ENCODE data around the gene TCF7L2. TPM values are rescaled to one million over a fixed set of nuclear protein-coding genes. Genes with fewer than 3 reads are reported as not detected.
"Not testable (repeated sequence)": the region's sequence is repeated elsewhere in the genome, so short reads cannot be mapped to it uniquely, and the experiment has no call there.

Gene TCF7L2
- total and polyA plus RNA-seq, 9 of the 15 experiments (the other 6 are each of a cell fraction or from before 2014, with no cell fraction given), result 0.32 to 2.8 (median 0.92) TPM

DNA sequence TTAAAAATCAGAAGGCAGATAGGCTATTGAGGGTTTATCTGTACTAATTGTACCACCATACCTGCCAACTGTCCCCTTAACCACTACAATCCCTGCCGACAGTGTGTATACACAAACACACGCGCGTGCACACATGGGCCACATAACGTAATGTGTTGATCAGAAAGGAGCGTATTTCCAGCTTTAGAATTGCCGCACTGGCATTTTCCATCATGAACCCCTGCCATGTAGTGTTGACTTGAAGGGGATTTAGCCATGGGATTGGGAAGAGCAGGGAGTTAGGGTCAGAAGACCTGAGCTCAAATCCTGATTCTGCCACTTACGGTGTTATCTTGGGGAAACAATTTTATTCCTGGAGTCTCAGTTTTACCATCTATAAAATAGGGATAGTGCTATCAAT lies 158.9 kb downstream of the TCF7L2 start:
- Histone ChIP-seq H4K20me1 (replicated peaks; ENCODE audit: control insufficient read depth, insufficient read depth, low read length) (no peaks in the 10 kb centered on the region), H3K9ac (ENCODE audit: insufficient read depth in 1 of 2, low read depth in 2 of 2, low read length in 2 of 2) (no peak overlapping the region), H3K9me3 (replicated peaks; ENCODE audit: control insufficient read depth, insufficient read depth, low read depth, low read length) (no peaks in the 10 kb centered on the region), H3K27me3 (ENCODE audit: control insufficient read depth in 2 of 2, insufficient read depth in 2 of 2, low read length in 2 of 2) (peaks cover 0 to 7% of the 10 kb centered on the region in 2 experiments; a peak in 2 of 5 replicates), H3K27ac (ENCODE audit: extremely low read depth, low read depth, low read length) (no peak overlapping the region), H3K4me2 (ENCODE audit: insufficient read depth, low read length) (no peak overlapping the region), H2AFZ (ENCODE audit: low read depth, low read length) (no peak overlapping the region), H3K9me1 (ENCODE audit: control insufficient read depth, insufficient read depth, low read length) (no peaks in the 10 kb centered on the region), H3K36me3 (ENCODE audit: control insufficient read depth, insufficient read depth, low read length) (no peaks in the 10 kb centered on the region), H3K79me2 (ENCODE audit: control insufficient read depth, insufficient read depth, low read length) (no peaks in the 10 kb centered on the region), H3K4me3 (no peak overlapping the region), H3K4me1 (replicated peaks in 1 of 2; ENCODE audit: control insufficient read depth in 2 of 2, insufficient read depth in 2 of 2, low read length in 2 of 2) (no peaks in the 10 kb centered on the region; a peak in 1 of 5 replicates)
- peak; percentile 24 for TF ChIP-seq RBM25 (IDR thresholded peaks at IDR 0.05; ENCODE audit: low read depth, low read length, severe bottlenecking)
- TF ChIP-seq ZNF239 (CRISPR knock-in tag; IDR thresholded peaks at IDR 0.05), result no peak
- no peak for TF ChIP-seq KAT8 (IDR thresholded peaks at IDR 0.05; ENCODE audit: low read depth)
- no peak for TF ChIP-seq ZNF785 (CRISPR knock-in tag; IDR thresholded peaks at IDR 0.05)
- TF ChIP-seq POU5F1 (IDR thresholded peaks at IDR 0.05; ENCODE audit: borderline replicate concordance, low read depth, low read length, partially characterized antibody), result no peak
- FAIRE-seq (no peak), ATAC-seq (no peak), DNase-seq (ENCODE audit: extremely low read depth in 1 of 4, low spot score in 3 of 4) (no peak)
- WGBS (ENCODE audit: insufficient coverage, low coverage, missing lambda C conversion rate), result 71% methylated on average over 8 of the region's 8 CpGs
- intact Hi-C loops (cut with micrococcal nuclease), result no loop called here
- CTCF ChIA-PET (ENCODE audit: low intra/inter-chr PET ratio), result no interaction called here
- in situ Hi-C loops (cut with MboI), result no loop called here
- no TSS peak for BruUV-seq (replicated peaks)
- POLR2A ChIA-PET, result no interaction called here

DNA sequence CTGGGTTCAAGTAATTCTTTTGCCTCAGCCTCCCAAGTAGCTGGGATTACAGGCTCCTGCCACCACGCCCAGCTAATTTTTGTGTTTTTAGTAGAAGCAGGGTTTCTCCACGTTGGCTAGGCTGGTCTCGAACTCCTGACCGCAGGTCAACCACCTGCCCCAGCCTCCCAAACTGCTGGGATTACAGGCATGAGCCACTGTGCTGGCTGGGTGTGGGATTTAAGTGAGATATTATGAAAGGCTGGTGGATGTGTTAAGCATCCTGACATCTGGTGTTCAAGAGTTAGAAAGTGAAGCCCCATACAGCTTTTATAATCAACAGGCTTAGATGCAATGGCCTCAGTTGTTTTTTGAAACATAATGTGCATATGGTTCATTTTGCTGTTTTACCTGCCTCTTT lies 159.4 kb downstream of the TCF7L2 start:
- FAIRE-seq; H3K4me3 ChIP-seq; H3K79me2 ChIP-seq (ENCODE audit: control insufficient read depth, insufficient read depth, low read length); intact Hi-C loops (cut with micrococcal nuclease); H3K4me1 ChIP-seq (replicated peaks in 1 of 2; ENCODE audit: control insufficient read depth in 2 of 2, insufficient read depth in 2 of 2, low read length in 2 of 2); H3K9ac ChIP-seq (ENCODE audit: insufficient read depth in 1 of 2, low read depth in 2 of 2, low read length in 2 of 2); H3K9me3 ChIP-seq (replicated peaks; ENCODE audit: control insufficient read depth, insufficient read depth, low read depth, low read length); BruUV-seq (replicated peaks); H3K27ac ChIP-seq (ENCODE audit: extremely low read depth, low read depth, low read length); CTCF ChIA-PET (ENCODE audit: low intra/inter-chr PET ratio); POLR2A ChIA-PET; H4K20me1 ChIP-seq (replicated peaks; ENCODE audit: control insufficient read depth, insufficient read depth, low read length); H3K27me3 ChIP-seq (ENCODE audit: control insufficient read depth in 2 of 2, insufficient read depth in 2 of 2, low read length in 2 of 2); in situ Hi-C loops (cut with MboI); ATAC-seq; H3K4me2 ChIP-seq (ENCODE audit: insufficient read depth, low read length); H2AFZ ChIP-seq (ENCODE audit: low read depth, low read length); H3K36me3 ChIP-seq (ENCODE audit: control insufficient read depth, insufficient read depth, low read length); DNase-seq (ENCODE audit: extremely low read depth in 1 of 4, low spot score in 3 of 4); H3K9me1 ChIP-seq (ENCODE audit: control insufficient read depth, insufficient read depth, low read length): not testable (repeated sequence)
- 46% methylated on average over 2 of the region's 4 CpGs for WGBS (ENCODE audit: insufficient coverage, low coverage, missing lambda C conversion rate)
